Muscle of arm (tissue), 14 donors: Measurements from ENCODE around the gene SIK3. TPM values are rescaled to one million over a fixed set of nuclear protein-coding genes. Genes with fewer than 3 reads are reported as not detected.
A peak's percentile ranks its signal among the peaks of the same experiment; 100 is the strongest.
"Not testable (repeated sequence)": the region's sequence is repeated elsewhere in the genome, so short reads cannot be mapped to it uniquely, and the experiment has no call there.

Experiments used
- DNase-seq: peaks from one replicate; pipeline ENCODE4 v3.0.0-alpha.2; 2013
- long read RNA-seq, 11 donors: transcript quantifications; one replicate each; lab custom pipeline, GENCODE V29; 2026
- polyA plus RNA-seq, 12 donors: library from polyadenylated mRNA; unstranded; fragments of 120-200 nt; gene quantifications; one replicate each; pipeline ENCODE4 v1.2.1, GENCODE V29; 2013; ENCODE audit not compliant: insufficient read length in 12 of 12

The SIK3 gene
- polyA plus RNA-seq = 10 to 100 TPM in 11 of 12 donors, not detected in 1; 27.5 to 46.1 (median 38.5) TPM
- long read RNA-seq, donor 1, partial matches to known transcripts = 23 of 24 reads
- long read RNA-seq, donor 1, other reads (novel, unspliced or antisense) = 0 of 24 reads
- long read RNA-seq, donor 2, partial matches to known transcripts = 0 of 2 reads
- long read RNA-seq, donor 2, other reads (novel, unspliced or antisense) = 0 of 2 reads
- long read RNA-seq, donor 3 = 0 reads
- long read RNA-seq, donor 4 = 0 reads
- long read RNA-seq, donor 5 = 0 reads
- long read RNA-seq, donor 6 = 0 reads
- long read RNA-seq, donor 7 = 0 reads
- long read RNA-seq, donor 8, full-length matches to known transcripts = 3 of 3 reads
- long read RNA-seq, donor 8, partial matches to known transcripts = 0 of 3 reads
- long read RNA-seq, donor 8, other reads (novel, unspliced or antisense) = 0 of 3 reads
- long read RNA-seq, donor 9, partial matches to known transcripts = 0 of 1 reads
- long read RNA-seq, donor 9, other reads (novel, unspliced or antisense) = 0 of 1 reads
- long read RNA-seq, donor 10 = 0 reads
- long read RNA-seq, donor 11, partial matches to known transcripts = 6 of 7 reads
- long read RNA-seq, donor 11, other reads (novel, unspliced or antisense) = 0 of 7 reads

DNA sequence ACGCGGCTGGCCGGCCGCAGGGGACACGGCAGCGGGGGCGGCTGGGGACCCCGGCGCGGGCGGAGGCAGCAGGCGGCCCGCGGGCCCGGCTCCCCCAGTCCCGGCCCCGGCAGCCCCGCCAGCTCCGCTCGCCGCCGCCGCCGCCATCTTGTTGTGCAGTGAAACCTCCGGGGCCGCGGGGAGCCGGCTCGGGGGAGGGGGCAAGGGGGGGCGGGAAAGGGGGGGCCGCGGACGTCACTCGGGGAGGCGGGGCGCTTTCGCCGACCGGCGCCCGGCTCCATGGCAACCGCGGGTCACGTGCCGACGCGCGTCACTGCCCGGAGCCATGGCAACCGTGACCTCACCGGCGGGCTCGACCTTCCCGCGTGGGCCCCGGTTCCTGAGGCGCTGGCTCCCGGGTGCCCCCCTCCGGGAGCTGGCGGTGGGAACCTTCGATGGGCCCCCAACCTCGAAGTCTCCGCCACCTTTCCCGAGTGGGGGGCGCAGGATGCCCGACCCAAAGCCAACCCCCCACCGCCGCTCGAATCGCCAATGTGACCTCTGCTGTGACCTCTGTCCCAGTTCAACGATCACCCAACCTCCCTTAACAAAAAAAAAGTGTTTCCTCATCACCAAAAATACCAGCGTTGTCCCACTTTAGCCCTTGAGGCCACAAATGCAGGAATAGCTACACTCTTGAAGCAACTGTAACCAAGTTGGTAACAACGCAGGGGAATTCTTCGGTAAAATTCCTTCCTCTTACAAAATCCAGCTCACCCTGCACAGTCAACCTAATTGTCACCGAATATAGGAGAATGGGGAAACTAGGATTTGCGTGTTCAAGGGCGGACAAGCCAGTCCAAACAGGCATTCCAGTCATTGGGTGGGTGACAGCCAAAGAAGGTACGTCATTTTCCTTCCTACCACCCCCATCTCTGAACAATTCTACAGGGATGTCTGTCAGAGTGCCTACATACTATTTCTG is at the start of gene SIK3:
Gene SIK3, minus strand, starts transcription at position 160 of the 964 bp plus-strand sequence. Its CDS starts 13 bp downstream, at position 147.
- DNase-seq = peak; percentile 93

DNA sequence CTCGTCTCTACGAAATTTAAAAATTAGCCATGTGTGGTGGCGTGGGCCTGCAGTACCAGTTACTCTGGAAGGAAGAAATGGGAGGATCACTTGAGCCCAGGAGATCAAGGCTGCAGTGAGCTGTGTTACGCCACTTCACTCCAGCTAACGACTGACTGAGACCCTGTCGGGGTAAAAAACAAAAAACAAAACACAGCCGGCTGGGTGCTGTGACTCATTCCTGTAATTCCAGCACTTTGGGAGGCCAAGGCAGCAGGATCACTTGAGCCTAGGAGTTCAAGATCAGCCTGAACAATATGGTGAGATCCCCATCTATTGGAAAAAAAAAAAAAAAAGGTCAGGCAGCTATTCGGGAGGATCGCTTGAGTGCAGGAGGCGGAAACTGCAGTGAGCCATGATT is 48.3 kb upstream of the SIK3 start:
- DNase-seq = no peak

- DNase-seq = peak; percentile 4
Observed at GRCh38 chr11:117145393-117145761, 47.1 kb upstream of the SIK3 start.

- peak; percentile 41 for DNase-seq
Observed at GRCh38 chr11:117144477-117145392, 46.5 kb upstream of the SIK3 start.

- peak; percentile 94 for DNase-seq
Observed at GRCh38 chr11:117143871-117144476, 45.7 kb upstream of the SIK3 start, which contains the start of gene PAFAH1B2. Gene PAFAH1B2 (plus strand): TSS chr11:117144287. CDS start chr11:117152448, 8,161 bp downstream.

GRCh38 chr11:117143390-117143789 is 45.2 kb upstream of the SIK3 start:
- DNase-seq = peak; percentile 50

DNA sequence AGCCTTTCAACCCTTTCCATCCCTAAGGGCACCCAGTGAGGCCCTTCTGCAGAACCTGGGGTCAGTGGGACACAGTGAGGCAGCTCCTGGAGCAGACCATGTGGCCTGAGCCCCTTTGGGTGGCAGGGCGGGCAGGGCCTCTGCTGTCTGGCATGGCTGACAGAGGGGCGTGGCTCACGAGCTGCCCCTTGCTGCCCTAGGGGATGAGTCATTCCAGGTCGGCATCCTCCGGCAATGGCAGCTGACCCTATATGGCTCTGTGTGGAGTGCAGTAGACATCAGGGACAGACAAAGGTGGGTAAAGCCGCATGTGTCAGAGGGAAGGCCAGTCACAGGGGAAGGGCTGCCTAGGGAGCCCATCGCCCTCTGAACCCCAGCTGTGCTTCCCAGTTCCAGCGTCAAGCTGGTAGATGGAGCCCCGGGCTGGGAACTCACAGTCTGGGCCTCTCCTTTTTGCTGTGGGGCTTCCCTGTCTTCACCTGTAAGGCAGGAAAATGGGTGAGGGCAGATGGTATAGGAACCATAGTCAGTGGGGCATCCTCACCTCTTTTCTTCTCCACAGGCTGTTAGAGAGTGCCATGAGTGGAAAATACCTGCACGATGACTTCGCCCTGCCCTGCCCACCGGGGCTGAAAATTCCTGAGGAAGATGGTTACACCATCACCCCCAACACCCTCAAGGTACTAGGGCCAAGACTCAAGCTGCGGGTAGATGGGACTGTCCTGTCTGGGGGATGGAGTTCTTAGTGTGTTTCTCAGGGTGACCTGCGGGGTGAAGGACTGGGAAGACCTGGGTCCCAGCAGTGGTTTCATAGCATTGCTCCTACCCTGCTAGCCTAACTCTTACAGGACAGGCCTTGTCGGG is 39.2 kb upstream of the SIK3 start:
- DNase-seq = not testable (repeated sequence)

GRCh38 chr11:117134979-117135378 is 36.8 kb upstream of the SIK3 start:
- not testable (repeated sequence) for DNase-seq

GRCh38 chr11:117134431-117134830 is 36.2 kb upstream of the SIK3 start:
- no peak for DNase-seq

GRCh38 chr11:117130879-117131278 is 32.7 kb upstream of the SIK3 start:
- DNase-seq = no peak

DNA sequence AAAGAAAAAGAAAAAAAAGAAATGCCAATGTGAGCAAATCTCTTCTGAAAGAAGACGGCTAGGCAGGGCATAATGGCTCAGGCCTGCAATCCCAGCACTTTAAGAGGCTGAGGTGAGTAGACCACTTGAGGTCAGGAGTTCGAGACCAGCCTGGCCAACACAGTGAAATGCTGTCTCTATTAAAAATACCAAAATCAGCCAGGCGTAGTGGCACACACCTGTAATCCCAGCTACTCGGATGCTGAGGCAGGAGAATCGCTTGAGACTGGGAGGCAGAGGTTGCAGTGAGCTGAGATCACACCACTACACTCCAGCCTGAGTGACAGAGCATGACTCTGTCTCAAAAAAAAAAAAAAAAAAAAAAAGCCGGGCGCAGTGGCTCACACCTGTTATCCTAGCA is 32.2 kb upstream of the SIK3 start:
- DNase-seq = not testable (repeated sequence)

DNA sequence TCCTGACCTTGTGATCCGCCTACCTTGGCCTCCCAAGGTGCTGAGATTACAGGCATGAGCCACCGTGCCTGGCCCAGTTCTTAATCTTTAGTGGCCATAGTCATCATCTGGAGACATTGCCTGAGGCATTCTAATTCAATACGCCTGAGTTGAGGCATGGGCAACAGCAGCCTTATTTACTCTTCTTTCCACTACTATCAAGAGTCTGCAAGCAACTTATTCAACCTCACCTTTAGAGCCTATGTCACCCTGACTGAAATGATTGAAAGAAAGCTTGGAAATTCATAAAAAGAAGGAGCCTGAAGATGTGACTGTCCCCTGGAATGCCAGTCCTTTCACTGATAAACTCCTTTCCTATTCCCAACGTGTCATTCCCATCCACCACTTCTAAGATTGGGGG is 30.1 kb upstream of the SIK3 start:
- no peak for DNase-seq

DNA sequence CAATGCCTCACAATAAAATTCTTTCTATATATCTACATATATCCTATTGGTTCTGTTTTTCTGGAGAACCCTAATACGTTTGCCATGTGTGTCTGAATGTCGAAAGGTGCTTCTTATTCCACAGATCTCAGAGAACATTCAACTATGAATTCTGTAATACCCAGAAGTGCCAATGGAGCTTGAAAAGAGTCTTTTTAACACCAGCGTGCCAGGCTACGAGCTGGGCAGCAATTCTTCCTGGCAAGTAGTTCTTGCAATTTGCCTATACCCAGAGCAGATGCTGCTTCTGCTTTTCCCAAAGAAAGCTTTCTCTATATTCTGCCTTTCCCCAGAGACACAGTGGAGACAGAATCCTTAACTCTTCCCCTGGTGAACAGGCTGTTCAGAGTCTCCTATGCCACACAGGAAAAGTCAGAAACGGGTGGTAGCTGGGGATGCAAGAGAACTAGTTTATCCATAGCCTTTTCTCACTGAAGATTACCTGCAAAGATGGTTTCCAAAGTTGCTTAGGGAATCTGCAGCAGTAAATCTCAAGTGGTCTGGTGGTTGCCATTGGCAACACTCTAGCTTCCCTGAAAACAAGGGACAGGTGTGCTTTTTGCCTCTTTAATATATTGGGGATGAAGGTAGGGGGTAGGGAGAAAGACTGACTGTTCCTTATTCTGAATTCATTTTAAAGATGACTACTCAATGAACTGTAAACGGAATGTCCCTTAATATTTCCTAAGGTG is 29.1 kb upstream of the SIK3 start:
- no peak for DNase-seq

DNA sequence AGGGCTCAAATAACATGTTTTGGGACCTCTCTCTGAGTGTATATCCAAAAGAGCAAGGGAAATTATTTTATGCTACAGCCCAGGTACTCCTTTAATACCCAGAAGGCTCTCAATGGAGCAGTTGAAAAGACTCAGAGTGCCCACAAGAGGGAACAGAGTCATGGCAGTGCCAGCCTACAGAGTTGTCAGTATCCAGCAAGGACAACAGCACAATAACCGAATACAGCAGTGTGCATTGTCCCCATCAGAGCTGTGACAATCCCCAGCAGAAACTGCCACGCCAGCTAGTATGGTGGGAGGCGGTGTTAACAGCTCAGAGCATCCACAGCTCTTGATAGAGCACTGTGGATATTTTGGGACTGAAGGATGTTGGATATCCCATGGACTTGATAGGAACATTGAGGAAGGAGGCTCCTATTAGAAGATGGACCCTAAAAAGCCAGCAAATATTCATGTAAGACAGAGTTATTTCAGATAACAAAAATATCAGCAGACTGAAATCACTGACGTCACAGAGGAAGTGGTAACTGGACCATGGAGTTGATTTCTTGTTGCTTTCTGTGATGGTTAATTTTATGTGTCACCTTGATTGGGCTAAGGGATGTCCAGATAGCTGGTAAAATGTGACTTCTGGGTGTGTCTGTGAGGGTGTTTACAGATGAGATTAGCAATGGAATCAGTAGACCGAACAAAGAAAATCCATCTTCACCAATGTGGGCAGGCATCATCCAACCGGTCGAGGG is 28.2 kb upstream of the SIK3 start:
- DNase-seq = no peak

DNA sequence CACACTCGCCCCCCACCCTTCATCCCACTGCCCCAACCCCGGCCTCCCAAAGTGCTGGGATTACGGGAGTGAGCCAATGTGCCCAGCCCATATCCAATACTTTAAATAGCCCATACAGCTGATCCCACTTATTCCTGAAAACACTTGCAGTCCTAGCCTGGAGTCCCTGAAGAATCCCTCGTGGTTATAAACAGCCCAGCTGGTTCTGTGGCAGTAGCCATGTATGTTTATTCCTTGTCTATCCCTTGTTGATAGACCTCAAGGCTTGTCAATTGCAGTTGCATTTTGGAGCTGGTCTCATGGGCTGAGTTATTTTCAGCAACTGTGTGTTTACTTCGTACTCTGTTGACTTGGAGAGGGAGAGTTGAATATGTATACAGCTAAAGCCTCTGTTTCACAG is 24.3 kb upstream of the SIK3 start:
- DNase-seq = no peak

- no peak for DNase-seq
Observed at GRCh38 chr11:117121176-117121575, 22.9 kb upstream of the SIK3 start.

GRCh38 chr11:117117681-117118080 is 19.5 kb upstream of the SIK3 start:
- DNase-seq = no peak

DNA sequence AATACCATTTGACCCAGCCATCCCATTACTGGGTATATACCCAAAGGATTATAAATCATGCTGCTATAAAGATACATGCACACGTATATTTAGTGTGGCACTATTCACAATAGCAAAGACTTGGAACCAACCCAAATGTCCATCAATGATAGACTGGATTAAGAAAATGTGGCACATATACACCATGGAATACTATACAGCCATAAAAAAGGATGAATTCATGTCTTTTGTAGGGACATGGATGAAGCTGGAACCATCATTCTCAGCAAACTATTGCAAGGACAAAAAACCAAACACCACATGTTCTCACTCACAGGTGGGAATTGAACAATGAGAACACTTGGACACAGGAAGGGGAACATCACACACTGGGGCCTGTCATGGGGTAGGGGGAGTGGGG is 14.7 kb upstream of the SIK3 start:
- DNase-seq = not testable (repeated sequence)
